ENCODE data around the gene ITFG1.
A peak's percentile ranks its signal among the peaks of the same experiment; 100 is the strongest.

Gene ITFG1

DNA sequence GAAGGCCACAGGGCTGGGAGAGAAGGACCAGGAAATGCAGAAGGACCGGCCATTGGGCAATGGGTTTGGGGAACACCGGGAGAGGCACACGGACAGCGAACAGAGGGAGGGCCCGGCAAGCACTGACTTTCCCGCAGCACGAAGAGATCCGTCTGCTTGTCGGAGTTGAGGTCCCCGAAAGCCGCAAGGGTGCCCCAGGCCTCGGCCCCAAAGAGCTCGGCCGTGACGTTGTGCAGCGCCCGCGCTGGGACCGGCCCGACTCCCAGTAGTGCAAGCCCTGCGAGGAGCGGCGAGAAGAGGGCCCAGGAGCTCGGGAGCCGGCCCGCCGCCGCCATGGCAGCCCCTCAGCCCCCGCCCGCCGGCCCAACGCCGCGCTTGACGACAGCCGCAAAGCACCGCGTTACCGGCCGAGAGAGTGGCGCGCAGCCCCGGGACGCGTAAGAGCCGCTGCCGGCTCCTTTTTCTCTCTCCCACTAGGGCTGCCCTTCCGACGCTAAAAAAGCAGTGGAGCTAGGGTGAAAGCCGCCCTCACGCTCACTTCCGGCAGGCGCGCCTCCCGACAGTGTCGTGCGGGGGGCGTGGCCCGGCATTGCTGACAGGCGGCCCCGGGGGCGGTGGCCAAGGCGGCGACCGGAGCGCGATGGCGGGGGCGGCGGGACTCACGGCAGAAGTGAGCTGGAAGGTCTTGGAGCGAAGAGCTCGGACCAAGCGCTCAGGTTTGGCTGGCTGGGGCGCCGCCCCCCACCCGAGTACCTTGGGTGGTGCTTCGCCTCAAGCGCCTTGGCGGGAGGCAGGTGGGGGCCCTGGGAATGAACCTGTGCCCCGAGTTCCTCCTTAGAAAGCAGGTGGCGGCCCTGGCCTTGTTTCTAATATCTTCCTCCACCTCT lies at the start of gene ITFG1, which contains the start of gene PHKB:
ITFG1 (minus strand) TSS at position 353 of the 887 bp plus-strand sequence; CDS start at position 335, 18 bp downstream.
PHKB (plus strand) TSS at position 621 of the 887 bp plus-strand sequence; CDS start at position 641, 20 bp downstream.
- no peak for FAIRE-seq

- no peak for FAIRE-seq
Measured at GRCh38 chr16:47507701-47508100, 46.8 kb upstream of the ITFG1 start.

DNA sequence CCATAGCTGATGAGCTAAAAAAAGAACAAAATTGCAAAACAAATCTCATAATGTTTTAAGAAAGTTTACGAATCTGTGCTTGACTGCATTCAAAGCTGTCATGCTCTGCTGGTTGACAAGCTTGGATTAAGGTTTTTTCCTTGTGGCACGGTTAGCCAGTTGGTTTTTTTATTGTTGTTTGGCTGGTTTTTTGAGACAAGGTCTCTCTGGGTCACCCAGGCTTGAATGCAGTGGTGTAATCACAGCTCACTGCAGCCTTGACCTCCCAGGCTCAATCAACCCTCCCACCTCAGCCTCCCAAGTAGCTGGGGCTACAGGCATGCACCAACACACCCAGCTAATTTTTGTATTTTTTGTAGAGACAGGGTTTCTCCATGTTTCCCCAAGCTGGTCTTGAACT lies 45.9 kb upstream of the ITFG1 start:
- FAIRE-seq = no peak

- no peak for FAIRE-seq
Measured at GRCh38 chr16:47504599-47504998, 43.7 kb upstream of the ITFG1 start.

- FAIRE-seq = no peak
Measured at GRCh38 chr16:47503936-47504335, 43.1 kb upstream of the ITFG1 start.

DNA sequence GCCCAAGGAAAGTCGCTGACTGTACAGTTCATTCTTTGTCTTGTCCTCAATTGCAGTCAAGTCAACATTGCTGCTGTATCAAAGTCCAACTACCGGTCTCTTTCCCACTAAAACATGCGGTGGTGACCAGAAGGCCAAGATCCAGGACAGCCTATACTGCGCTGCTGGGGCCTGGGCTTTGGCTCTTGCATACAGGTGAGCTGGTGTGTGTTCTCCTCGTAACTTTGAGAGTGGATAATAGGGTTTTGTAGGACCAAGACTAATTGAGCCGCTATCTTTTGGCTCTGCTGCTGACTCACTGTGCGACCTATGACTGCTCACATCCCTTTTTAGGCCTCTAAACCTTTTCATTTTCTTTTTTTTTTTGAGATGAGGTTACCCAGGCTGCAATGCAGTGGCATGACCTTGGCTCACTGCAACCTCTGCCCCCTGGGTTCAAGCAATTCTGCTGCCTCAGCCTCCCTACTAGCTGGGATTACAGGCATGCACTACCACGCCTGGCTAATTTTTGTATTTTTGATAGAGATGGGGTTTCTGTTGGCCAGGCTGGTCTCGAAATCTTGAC lies 38.9 kb upstream of the ITFG1 start:
- FAIRE-seq = no peak

DNA sequence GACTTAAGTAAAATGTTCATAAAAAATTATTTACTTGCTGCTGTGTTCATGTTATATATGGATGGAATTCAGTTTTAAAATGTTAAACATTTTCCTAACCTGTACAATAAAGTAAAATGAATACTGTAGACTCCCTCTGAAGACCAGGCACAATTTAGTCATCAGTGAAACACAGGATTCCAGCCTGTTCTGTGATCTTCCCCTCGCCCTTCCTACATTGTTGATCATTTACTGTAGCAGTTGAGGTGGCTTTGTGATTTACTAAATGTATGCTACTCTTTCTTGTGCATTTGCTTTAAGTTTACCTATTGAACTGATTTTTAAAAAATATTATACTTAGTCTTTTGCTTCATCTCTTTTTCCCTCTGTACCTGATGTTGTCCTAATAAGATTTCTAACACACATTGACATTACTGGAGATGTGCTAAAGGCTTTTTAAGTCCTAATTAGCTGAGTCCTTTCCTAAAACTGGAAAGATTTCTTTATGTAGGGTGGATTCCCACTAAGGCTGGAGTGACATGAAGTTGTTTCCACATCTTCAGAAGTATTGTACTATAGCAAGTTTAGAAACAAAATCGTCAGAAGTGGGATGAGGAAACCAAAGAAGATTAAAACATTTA lies 38.3 kb upstream of the ITFG1 start:
- no peak for FAIRE-seq

DNA sequence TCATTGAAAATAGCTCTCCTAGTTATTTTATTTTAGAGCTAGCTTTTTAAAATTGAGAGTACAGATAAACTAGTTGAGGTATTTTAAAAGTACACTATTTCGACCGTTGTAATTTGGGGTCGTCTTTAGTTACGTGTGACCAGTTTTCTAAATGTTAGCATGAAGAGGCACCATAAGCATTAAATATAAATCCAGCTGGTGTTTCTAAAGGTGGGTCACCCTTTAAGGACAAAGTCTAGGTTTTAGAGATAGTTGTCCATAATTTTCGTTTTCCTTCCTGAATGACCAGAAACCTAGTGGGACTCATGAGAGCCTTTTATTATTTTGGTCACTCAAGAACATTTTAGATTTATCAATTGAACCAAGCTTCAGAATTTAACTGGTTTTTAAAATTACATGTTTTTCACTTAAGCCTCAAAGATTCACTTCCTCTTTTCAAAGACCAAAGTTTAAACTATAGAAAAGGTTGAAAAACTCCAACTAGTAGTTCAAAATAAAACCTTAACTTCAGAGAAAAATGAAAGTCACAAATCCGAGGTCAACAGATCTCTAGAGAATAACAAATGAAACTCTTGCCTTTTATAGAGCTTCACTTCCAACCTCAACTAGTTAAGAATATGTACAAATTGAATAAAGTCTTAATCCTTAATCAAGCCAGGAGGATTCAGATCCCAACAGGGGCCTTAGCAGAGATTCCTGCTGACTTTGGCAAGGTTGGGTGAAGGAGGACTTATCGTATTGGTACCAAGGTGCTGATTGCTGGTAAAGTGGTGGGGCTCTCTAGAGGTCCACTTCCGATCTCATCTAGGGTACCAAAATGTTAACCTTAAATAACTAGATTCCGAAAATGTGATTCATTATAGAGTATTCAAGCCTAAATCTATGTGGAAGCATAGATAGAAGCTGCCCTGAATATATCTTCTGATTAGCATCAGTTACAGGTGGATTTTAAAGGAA lies 32.8 kb upstream of the ITFG1 start:
- FAIRE-seq = peak; percentile 21

- FAIRE-seq = no peak
Measured at GRCh38 chr16:47492428-47493377, 31.8 kb upstream of the ITFG1 start.

GRCh38 chr16:47492036-47492427 lies 31.2 kb upstream of the ITFG1 start:
- FAIRE-seq = no peak

DNA sequence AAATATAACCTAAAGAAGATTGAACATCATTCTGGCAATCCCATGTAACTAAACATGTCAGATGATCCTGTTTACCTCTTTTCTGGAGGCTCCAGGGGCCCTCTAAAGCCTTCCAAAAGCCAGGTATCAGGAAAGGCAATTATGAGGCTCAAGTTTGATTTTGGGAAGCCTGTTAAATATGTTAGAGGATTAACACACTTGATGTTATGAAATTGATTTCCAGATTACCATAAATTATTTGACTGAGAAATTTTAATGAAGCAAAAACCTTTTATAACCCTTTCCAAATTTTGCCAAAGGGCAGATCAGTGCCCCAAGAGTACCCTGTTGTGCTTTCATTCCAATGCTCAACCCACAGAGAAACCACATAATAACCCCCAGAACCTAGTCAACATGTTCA lies 29.6 kb upstream of the ITFG1 start:
- no peak for FAIRE-seq

- FAIRE-seq = no peak
Measured at GRCh38 chr16:47488051-47488450, 27.2 kb upstream of the ITFG1 start.

GRCh38 chr16:47486856-47487255 lies 26.0 kb upstream of the ITFG1 start:
- FAIRE-seq = no peak

GRCh38 chr16:47483616-47484015 lies 22.8 kb upstream of the ITFG1 start:
- FAIRE-seq = no peak

- no peak for FAIRE-seq
Measured at GRCh38 chr16:47481698-47482374, 21.0 kb upstream of the ITFG1 start.

DNA sequence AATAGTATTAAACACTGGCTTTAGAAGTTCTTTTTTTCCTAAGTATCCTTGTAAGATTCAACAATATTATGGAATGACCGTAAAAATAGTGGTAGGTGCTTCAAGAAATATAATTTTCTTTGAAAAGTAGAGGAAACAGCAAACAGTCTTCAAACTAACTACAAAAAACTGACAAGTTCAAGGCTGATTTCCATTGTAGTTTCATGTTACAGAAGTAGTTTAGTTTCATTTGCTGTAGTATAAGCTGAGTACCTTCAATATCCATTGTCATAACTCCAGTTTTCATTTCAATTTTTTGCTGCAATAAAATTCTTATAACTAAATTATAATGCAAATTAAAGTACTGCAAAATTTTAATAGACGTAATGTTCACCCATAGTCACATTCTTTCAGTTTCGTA lies 19.5 kb upstream of the ITFG1 start:
- no peak for FAIRE-seq

- FAIRE-seq = no peak
Measured at GRCh38 chr16:47477679-47478078, 16.8 kb upstream of the ITFG1 start.

DNA sequence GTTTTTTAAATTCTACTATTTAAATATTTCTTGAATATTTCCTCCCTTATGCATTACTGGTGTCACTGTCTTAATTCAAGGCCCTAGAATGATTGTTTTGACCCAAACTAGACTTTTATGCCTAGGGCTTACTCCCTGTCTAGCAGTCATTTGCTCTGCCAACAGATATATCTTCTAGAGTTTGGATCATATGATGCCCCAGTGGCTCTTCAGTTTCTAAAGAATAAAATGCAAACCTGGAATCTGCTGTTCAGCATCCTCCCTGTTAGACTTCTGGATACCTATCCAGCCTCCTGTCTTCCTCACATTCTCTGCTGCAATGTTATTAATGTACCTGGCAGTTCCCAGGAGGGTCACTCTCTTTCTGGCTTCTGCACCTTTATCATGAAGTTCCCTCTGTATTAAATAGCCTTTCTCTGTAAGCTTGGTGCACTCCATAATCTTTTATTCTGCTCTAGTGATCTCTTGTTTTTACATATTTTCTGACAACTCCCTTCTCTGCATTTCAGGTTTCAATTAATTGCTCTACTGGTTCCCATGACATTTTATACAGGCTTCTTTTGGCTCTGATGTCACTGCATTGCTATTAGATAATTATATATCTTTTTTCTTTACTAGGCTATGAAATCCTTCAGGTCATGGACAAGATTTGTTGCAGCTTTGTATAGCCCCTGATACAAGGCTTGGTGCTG lies 15.9 kb upstream of the ITFG1 start:
- FAIRE-seq = peak; percentile 33

DNA sequence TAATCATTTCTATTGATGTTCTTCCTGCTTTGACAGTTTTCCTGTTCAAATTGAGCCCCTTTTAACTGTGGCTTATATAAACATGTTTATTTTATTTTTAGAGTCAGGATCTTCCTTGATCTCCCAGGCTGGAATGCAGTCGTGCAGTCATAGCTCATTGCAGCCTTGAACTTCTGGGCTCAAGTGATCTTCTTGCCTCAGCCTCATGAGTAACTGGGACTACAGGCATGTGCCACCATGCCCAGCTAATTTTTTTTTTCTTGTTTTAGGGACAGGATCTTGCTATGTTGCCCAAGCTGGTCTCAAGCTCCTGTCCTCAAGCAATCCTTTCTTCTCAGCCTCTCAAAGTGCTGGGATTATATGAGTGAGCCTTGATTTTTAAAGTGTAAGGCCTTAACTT lies 14.9 kb upstream of the ITFG1 start:
- no peak for FAIRE-seq

DNA sequence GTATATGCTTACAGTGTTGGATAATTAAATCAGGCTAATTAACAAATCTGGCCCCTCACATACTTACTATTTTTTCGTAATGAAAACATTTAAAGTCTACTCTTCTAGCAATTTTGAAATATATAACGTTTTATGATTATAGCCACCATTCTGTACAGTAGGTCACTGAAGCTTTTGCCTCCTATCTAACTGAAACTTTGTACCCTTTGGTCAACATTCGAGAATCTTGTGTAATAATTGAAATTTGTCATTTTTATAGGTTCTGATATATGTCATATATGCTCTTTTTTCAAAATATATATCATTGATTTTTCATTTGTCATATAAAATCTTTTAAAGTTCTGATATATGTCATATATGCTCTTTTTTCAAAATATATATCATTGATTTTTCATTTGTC lies 12.9 kb upstream of the ITFG1 start:
- peak; percentile 80 for FAIRE-seq
